IMR-90 (cell line): ENCODE data around the gene RTBDN. TPM values are rescaled to one million over a fixed set of nuclear protein-coding genes. Genes with fewer than 3 reads are reported as not detected.

ENCODE experiments used
- ATAC-seq: fragments of 200-7000 bp; cut with Tn5 transposase; 2 replicates; pipeline ENCODE4 v1.9.1; 2020; ENCODE audit warnings: low read depth, mild to moderate bottlenecking, moderate library complexity
- BruUV-seq: library from RNA; stranded (reverse); fragments of 400-500 nt; replicated peaks from 2 replicates; lab custom pipeline; 2021; lab: Mats Ljungman, UMichigan
- CTCF ChIA-PET: fragments of 300-600 bp; formaldehyde crosslinking; extraction: SDS; loops from one replicate; lab custom pipeline; 2021; ENCODE audit warnings: antibody characterized with exemption; lab: Yijun Ruan, JAX
- POLR2A ChIA-PET: fragments of 300-600 bp; sonication (Branson Sonifier 250); formaldehyde crosslinking; loops from one replicate; lab custom pipeline; 2022; ENCODE audit warnings: antibody characterized with exemption; ENCODE audit not compliant: unreplicated experiment; lab: Charles Lee
- DNase-seq: peaks from one replicate; pipeline ENCODE4 v3.0.0; 2013
- H2AFZ ChIP-seq: replicated peaks from 2 replicates; pipeline ENCODE3; 2013; ENCODE audit warnings: low read length, mild to moderate bottlenecking; ENCODE audit not compliant: poor library complexity
- H2AK5ac ChIP-seq: 2 replicates; pipeline ENCODE4 v1.6.1; 2013; ENCODE audit warnings: low read depth, low read length, inconsistent platforms
- H2AK9ac ChIP-seq: replicated peaks from 2 replicates; pipeline ENCODE3; 2013; ENCODE audit warnings: mild to moderate bottlenecking, low read depth, low read length, moderate library complexity; ENCODE audit not compliant: poor library complexity
- H2BK120ac ChIP-seq: 2 replicates; pipeline ENCODE4 v1.6.1; 2013; ENCODE audit warnings: low read depth, low read length, inconsistent platforms
- H2BK15ac ChIP-seq: 3 replicates; pipeline ENCODE4 v1.6.1; 2013; ENCODE audit warnings: low read depth, low read length, inconsistent platforms
- H2BK20ac ChIP-seq: 2 replicates; pipeline ENCODE4 v1.6.1; 2013; ENCODE audit warnings: low read depth, mild to moderate bottlenecking, inconsistent platforms, low read length, moderate library complexity
- H2BK5ac ChIP-seq: 2 replicates; pipeline ENCODE4 v1.6.1; 2013; ENCODE audit warnings: mild to moderate bottlenecking, low read depth, low read length, inconsistent platforms; ENCODE audit not compliant: poor library complexity, severe bottlenecking
- H3K14ac ChIP-seq: replicated peaks from 2 replicates; pipeline ENCODE4 v1.6.1; 2013; ENCODE audit warnings: low read depth, low read length, inconsistent platforms
- H3K18ac ChIP-seq: 2 replicates; pipeline ENCODE4 v1.6.1; 2013; ENCODE audit warnings: low read depth, low read length, control low read depth
- H3K23ac ChIP-seq: 2 replicates; pipeline ENCODE4 v1.6.1; 2013; ENCODE audit warnings: low read depth, low read length, inconsistent platforms
- H3K27ac ChIP-seq: 2 replicates; pipeline ENCODE4 v1.5.1; 2013; ENCODE audit warnings: mild to moderate bottlenecking, control low read depth, low read length; ENCODE audit not compliant: insufficient read depth
- H3K27me3 ChIP-seq: 2 replicates; pipeline ENCODE4 v1.6.1; 2013; ENCODE audit warnings: low read length; ENCODE audit not compliant: control insufficient read depth, insufficient read depth
- H3K36me3 ChIP-seq: 2 replicates; pipeline ENCODE4 v1.6.1; 2013; ENCODE audit warnings: low read length, mixed read lengths; ENCODE audit not compliant: control insufficient read depth, insufficient read depth
- H3K4ac ChIP-seq: 2 replicates; pipeline ENCODE4 v1.6.1; 2013; ENCODE audit warnings: low read depth, low read length, inconsistent platforms
- H3K4me1 ChIP-seq: 2 replicates; pipeline ENCODE4 v1.6.1; 2013; ENCODE audit warnings: low read length, mixed read lengths; ENCODE audit not compliant: control insufficient read depth, insufficient read depth
- H3K4me2 ChIP-seq: 2 replicates; pipeline ENCODE4 v1.6.1; 2013; ENCODE audit warnings: low read depth, mild to moderate bottlenecking, control low read depth, low read length, moderate library complexity
- H3K4me3 ChIP-seq: 2 replicates; pipeline ENCODE4 v1.5.1; 2013; ENCODE audit warnings: low read depth, mild to moderate bottlenecking, control low read depth, low read length, moderate library complexity; ENCODE audit not compliant: insufficient read depth
- H3K56ac ChIP-seq: 2 replicates; pipeline ENCODE4 v1.6.1; 2013; ENCODE audit warnings: low read length, inconsistent platforms; ENCODE audit not compliant: insufficient read depth; ENCODE audit errors: extremely low read depth
- H3K79me1 ChIP-seq, 2 experiments: 2 replicates each; pipeline ENCODE4 v1.6.1; 2013; ENCODE audit warnings: low read length in 2 of 2, inconsistent platforms in 1 of 2, low read depth in 1 of 2
- H3K9ac ChIP-seq: 2 replicates; pipeline ENCODE4 v1.6.1; 2013; ENCODE audit warnings: low read depth, low read length, control low read depth
- H3K9me1 ChIP-seq: 2 replicates; pipeline ENCODE4 v1.6.1; 2013; ENCODE audit warnings: low read length, inconsistent platforms; ENCODE audit not compliant: insufficient read depth
- H3K9me3 ChIP-seq: 2 replicates; pipeline ENCODE4 v1.6.1; 2013; ENCODE audit warnings: low read length; ENCODE audit not compliant: control insufficient read depth, insufficient read depth
- H4K20me1 ChIP-seq: 2 replicates; pipeline ENCODE4 v1.6.1; 2013; ENCODE audit warnings: low read length, inconsistent platforms; ENCODE audit not compliant: insufficient read depth
- H4K5ac ChIP-seq: 2 replicates; pipeline ENCODE4 v1.6.1; 2013; ENCODE audit warnings: mild to moderate bottlenecking, low read depth, low read length, control low read depth
- H4K8ac ChIP-seq, 2 experiments: 2 replicates each; pipeline ENCODE4 v1.6.1; 2013; ENCODE audit warnings: low read depth in 2 of 2, low read length in 2 of 2, control low read depth in 1 of 2, inconsistent platforms in 1 of 2
- H4K91ac ChIP-seq: 2 replicates; pipeline ENCODE4 v1.6.1; 2013; ENCODE audit warnings: low read depth, low read length, inconsistent platforms; ENCODE audit not compliant: insufficient read depth
- WGBS, 2 experiments: methylation state at CpG; one replicate each; pipeline versions ENCODE4 v1.1.5 to v1.1.7; 2013; ENCODE audit warnings: missing lambda C conversion rate in 2 of 2; ENCODE audit not compliant: insufficient read length in 1 of 2; ENCODE audit errors: extremely low coverage in 2 of 2; 5-methylcytosine and 5-hydroxymethylcytosine counted together
- dilution Hi-C: fragments of 300-500 bp; cut with HindIII; formaldehyde crosslinking; loops from one replicate; pipeline ENCODE4 v1.14.3; 2018; ENCODE audit warnings: low sequenced_read_pairs; ENCODE audit not compliant: unreplicated experiment
- in situ Hi-C: fragments of 300-500 bp; cut with MboI; formaldehyde crosslinking; loops from 3 replicates; pipeline ENCODE4 v1.14.3; 2019; ENCODE audit warnings: low sequenced_read_pairs, inconsistent platforms, mixed read lengths
- intact Hi-C: fragments of 100-400 bp; cut with micrococcal nuclease; formaldehyde crosslinking; loops from 2 replicates; pipeline ENCODE4 v1.10.0; 2022
- polyA plus RNA-seq, 3 experiments: library from polyadenylated mRNA; depleted of rRNA; stranded (reverse); fragments of >200 nt; gene quantifications; 2 replicates each; pipeline ENCODE4 v1.2.3, GENCODE V29; 2012; ENCODE audit warnings: low replicate concordance in 1 of 3
- total RNA-seq: library from RNA; depleted of rRNA; stranded (reverse); fragments of >200 nt; gene quantifications from 2 replicates; pipeline ENCODE4 v1.2.3, GENCODE V29; 2012
- TF ChIP-seq, protein P1 (sequence below): fragments of 150-350 bp; IDR thresholded peaks from 2 replicates; pipeline ENCODE4 v1.6.1; 2017; ENCODE audit warnings: mild to moderate bottlenecking, antibody characterized with exemption, low read length, low read depth

RTBDN gene
- total and polyA plus RNA-seq, 2 of the 4 experiments (the other 2 are of a cell fraction), result 0.07 TPM; not detected in 1

- Histone ChIP-seq H3K4ac (no peak overlapping the region), H3K14ac (no peak overlapping the region), H3K36me3 (no peaks in the 10 kb centered on the region), H4K20me1 (peaks cover 12% of the 10 kb centered on the region), H4K8ac (no peak overlapping the region), H3K9me1 (peaks cover 17% of the 10 kb centered on the region), H4K5ac (no peak overlapping the region), H3K9me3 (no peaks in the 10 kb centered on the region), H2BK15ac (no peak overlapping the region), H2AK9ac (no peak overlapping the region), H3K27me3 (no peaks in the 10 kb centered on the region), H2BK20ac (no peak overlapping the region), H2AFZ (no peak overlapping the region), H3K9ac (no peak overlapping the region), H3K18ac (no peak overlapping the region), H3K27ac (no peak overlapping the region), H4K91ac (no peak overlapping the region), H3K4me1 (peaks cover 46% of the 10 kb centered on the region), H3K23ac (no peak overlapping the region), H3K56ac (no peak overlapping the region), H2BK120ac (no peak overlapping the region), H2BK5ac (no peak overlapping the region), H3K4me2 (no peak overlapping the region), H3K79me1 (peaks cover 0 to 35% of the 10 kb centered on the region in 2 experiments; a peak in 2 of 4 replicates), H2AK5ac (no peak overlapping the region), H3K4me3 (no peak overlapping the region)
- TF ChIP-seq, protein P1, sequence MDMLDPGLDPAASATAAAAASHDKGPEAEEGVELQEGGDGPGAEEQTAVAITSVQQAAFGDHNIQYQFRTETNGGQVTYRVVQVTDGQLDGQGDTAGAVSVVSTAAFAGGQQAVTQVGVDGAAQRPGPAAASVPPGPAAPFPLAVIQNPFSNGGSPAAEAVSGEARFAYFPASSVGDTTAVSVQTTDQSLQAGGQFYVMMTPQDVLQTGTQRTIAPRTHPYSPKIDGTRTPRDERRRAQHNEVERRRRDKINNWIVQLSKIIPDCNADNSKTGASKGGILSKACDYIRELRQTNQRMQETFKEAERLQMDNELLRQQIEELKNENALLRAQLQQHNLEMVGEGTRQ, result no peak
- CTCF ChIA-PET, result interaction anchor here (1.1 kb wide), 1 partner anchor 21 kb away, joined by 3 read pairs; no protein-coding TSS in a partner anchor
- intact Hi-C loops (no loop called here), dilution Hi-C loops (no loop called here), in situ Hi-C loops (loop anchor here (25.0 kb wide), 1 partner anchor 1050 kb away; no protein-coding TSS in a partner anchor)
- DNase-seq (no peak), ATAC-seq (no peak)
- no TSS peak for BruUV-seq
- 89% methylated on average over 4 of the region's 10 CpGs; no CpG with 5 or more reads in 1 of the 2 experiments for WGBS, 2 experiments
- POLR2A ChIA-PET, result no interaction called here
These were observed 46.9 kb downstream of the RTBDN start for GRCh38 chr19:12787458-12787857.
